DMS114 treated with DMSO at 0.1 percent for 48 hours (cell line): Measurements from ENCODE around the gene STN1.

Experiments used
- DNase-seq: peaks from one replicate; lab custom pipeline; 2025; ENCODE audit not compliant: unreplicated experiment; lab: John Stamatoyannopoulos, UW

STN1 gene

DNA sequence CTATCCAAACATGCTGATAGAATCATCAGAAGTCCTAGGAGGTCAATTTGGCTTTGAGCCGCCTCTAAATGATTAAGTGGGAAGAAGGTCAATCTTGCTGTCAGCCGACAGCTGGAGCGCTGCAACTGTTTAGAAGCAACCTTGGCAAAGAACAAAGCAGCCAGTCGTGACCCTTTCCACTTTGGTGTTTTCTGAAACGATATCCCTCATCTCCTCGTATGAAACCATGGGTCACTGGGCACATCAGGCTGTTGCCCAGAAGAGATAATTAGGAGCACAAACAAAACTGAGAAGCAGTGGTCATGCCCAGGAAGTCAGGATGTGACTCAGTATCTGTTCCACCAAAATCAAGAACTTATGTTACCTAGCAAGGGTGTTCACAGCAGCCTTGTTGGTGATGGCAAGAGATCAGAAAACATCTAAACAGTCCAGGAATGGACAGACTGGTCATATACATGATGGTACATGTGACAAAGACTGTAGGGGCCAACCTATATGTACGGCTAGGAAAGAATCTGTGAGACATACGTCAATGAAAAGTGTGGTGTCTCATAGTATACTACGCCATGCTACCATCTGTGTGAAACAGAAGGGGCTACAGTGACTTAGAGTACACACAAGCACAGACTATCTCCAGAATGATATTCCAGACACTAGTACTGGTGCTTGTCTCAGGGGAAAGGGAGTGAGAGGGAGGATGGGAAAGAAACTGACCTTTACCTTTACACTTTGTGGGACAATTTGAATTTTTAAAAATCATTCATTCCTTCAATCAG, 22.4 kb downstream of the STN1 start:
- DNase-seq: no peak

DNA sequence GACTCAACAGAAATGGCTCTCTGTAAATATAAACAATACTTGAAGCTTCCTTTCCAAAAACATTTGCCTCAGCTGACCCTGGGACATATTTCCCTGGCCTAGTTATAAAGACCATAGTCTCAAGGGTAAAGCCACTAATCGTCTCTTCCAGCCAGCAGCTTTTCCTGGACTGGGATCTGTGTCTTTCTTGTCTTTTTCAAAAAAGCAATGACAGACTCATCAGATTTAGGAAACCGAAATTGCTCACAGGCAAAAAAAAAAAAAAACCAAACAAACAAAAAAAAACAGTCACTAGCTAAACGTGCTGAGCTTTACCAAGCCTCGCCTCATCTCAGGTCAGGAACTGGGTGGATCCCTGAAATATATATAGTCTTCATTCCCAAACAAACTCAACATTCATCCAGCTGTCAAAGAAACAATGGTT, 23.5 kb downstream of the STN1 start:
- no peak for DNase-seq

DNA sequence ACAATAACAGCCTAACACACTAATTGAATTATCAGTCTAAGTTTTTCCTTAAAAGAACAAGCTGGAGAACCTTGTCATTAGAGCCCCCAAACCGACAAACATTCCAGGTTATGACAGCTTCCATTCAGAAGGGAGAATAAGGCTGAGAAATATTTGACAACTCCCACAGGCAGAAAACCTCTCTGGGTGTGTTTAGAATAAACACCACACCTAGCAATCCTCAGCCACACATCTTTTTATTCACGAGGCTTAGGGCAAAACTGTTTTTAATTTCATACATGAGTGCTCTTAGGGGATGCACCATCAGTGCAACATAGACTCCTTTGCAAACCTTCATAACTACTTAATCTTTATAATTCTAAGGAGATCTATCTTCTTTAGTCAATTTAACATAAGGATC, 24.2 kb downstream of the STN1 start:
- no peak for DNase-seq

DNA sequence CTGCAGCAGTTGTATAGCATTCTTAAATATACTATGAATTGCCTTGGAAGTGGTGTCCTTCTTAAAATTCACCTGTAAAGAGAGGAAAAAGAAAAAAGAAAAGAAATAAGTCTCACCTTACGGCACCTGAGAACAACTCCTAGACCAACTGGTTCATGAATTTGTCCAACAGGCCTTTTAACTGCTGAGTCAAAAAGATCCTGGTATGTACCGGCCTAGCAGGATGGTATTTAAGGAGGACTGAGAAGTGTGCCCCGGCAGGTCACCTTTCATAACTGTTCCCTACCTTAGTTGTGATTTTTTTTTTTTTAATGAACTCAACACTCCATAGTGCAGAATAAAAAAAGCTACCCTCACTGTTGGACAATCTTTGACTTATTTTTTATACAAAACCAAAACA, 25.8 kb downstream of the STN1 start:
- no peak for DNase-seq

DNA sequence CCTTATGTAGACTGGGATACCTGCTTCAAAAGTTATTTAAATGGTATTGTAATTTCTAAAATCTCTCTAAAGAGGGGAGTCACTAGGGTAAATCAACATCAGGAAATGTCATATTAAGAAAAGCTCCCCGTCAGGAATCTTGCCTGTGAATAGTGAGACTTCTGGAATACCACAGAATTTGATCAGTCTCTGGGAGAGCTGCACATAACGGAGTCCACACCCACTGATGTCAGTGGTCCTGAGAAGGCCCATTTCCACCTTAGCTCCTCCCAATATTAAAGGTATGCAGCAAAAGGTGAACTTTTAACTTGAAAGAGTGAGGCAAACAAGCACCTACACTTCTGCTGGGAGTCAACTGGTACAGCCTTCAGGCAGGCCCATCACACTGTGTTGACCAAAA, 27.3 kb downstream of the STN1 start:
- no peak for DNase-seq

DNA sequence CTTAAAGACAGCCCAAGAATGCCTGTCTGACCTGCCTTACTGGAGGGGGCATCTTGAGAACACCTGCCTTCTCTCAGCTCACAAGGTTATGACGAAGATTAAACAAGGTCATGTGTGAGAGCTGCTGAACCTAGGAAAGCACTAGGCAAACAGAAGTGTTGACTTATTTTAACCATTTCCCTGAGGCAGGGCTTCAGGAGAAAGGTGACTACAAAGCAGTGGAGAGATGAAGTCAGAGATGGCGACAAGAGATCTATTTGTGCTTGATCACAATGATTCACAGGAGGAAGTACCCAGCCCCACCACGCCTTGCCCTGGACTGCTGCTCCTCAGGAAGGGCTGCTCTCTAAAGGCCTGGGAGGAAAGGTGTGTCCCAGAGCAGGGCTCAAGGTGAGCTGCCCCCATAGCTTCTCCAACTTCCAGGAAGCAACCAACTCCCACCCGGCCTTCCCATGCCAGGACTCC, 27.8 kb downstream of the STN1 start:
- DNase-seq: no peak

DNA sequence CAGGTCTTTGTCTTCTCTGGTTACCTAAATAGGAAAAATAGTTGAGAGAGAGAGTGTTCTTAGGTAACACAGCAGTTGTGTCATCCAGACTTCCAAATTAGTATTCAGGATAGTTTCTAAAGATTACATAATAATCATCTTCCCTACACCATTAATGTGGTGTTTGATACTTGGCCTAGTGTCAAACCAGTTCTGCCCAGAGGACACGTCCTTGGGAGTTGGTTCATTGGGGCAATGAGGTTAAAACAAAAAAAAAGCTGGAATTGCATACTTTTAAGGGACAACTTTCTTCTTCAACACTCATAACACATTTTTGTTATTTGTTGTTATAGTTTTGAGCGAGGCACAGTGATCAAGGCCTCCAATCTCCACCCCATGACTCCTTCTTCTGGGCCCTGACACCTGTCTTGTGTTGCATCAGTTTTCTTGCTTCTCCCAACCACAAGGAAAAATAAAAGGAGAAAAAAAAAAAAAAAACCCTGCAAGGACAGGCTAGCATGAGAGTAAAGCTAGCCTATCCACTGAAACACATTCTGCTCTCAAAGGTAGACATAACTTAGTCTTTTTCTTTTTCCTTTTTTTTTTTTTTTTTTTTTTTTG, 28.8 kb downstream of the STN1 start:
- no peak for DNase-seq

DNA sequence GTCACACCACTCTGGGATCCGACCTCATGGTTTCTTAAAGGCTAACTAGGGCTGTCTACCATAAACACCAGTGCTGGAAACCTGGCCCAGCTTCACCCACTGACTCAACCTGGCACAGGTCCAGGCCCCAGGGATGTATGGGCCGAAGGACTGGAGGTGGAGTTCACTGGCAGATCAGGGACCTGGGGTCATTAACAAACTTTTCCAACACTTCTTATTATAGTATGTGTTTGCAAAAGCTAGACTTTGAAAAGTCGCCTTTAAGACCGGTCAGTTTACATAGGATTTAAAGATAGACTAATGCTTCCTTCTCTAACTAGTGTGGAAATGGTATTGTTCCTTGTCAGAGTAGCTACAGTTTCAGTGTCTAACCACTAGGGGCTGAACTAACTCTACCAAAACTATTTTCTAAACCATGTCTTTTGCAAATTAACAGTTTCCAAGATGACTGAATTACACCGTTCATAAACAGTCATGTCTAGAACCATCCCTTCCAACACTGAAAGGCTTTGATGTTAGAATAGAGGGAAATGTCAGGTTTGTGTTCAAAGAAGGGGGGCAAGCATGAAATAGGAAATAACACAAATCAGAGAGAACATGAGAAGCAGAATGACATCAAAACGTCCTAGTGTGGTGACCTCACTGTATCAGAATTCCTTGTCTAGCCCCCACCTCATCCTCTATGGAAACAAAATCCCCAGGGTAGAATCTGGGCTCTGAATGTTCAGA, 29.7 kb downstream of the STN1 start:
- peak; percentile 7 for DNase-seq

DNA sequence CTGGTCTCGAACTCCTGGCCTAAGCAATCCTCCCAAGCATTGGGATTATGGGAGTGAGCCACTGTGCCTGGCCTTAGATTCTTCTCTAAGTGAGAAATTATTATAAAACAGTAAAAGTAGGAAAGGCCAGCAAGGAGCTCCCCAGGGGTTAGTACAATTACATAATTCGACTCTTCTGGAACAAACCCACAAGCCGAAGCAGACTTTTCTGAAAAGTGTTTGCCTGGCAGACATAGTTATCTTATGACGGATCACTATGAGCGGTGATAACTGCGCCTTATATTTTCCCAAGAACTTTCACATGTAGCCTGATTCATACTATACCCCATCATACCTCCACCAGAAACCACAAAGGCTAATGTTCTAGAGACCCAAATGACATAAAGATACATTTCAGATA, 32.4 kb downstream of the STN1 start:
- no peak for DNase-seq

DNA sequence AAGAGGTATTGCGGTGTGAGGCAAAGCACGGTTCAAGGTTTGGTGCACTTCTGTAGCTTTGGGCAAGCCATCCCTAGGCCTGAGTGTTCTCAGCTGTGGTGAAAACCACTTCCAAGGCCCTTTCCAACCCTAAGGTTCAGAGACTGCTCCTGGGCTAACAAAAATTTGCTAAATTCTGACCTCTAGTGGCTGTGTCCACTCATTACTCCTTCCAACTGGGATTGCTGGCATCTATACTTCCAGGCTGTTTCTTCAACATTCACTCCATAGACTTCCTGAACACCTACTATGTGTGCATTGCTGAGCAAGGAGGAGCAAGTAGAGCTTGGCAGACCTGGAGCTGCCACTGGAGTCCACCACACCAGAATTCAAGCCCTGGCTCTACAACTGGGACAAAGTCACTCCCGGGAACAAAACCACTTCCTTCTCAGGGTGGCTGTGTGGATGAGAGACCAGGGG, 33.3 kb downstream of the STN1 start:
- DNase-seq: peak; percentile 64

DNA sequence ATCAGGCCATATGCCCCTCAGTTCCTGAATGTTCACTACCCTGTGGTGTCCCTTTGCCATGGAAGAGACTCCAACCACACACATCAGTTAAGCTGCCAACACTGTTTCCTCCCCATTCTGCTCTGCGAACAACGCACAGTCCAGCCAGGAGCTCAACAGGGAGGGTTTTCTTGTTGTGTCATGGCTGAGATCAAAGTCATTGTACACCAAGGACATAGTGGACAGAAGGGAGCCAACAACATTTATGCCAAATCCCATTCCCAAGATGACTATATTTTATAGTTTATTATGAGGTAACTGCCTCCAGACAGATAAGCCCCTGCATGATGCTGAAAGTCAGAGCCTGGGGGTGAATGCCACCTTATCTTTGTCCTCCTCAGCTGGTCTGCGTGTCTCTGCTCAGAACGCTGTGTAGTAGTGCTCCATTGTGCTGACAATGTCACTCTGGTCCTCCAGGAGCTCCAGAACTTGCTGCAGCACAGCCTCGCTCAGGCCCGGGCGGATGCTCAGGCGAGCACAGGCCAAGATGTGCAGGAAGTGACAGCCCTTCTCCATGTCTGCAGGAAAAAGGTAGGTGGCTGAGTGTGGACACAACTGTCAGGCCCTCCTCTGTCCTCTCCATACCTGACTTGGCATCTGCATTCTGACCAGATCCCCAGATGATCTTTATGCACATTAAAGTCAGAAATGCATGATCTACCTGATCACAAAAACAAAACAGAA, 35.5 kb downstream of the STN1 start:
- DNase-seq: no peak

DNA sequence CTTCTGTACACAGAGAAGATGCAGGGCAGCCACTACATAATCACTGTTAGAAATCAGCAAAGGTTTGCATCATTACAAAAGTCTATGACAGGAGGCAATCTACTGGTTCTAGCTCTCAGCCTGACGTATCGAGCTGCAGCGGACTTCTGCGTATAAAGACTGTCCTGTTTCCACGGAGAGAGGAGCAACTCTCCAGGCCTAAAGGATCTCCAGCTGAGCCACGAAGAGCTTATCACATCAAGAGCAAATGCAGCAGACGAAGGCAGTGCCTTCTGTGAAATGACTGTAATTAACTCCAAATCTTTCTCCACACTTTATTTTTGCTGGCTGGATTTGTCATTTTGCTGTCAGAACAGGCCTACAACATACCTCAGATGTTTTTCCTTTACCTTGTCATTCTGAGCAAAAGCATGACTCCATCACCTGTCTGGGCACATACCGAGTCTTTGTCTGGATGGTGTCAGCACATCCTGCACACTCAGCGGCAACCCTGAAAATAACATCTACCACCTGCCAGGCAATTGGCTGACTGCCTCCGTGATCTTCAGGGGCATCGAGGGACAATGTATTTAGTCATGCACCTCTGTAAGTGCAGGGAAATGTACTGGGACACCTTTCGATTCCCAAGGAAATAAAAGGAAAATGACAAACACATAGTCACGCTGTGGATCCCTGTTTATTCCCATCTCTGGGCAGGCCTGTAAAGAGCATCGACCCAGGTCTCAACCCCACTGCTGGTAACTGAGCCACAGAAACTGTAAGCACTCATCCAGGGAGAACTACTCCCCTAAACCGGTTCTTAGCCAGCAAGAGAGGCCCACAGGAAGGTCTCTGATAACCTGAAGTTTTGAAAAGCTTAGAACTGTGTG, 36.3 kb downstream of the STN1 start:
- no peak for DNase-seq

DNA sequence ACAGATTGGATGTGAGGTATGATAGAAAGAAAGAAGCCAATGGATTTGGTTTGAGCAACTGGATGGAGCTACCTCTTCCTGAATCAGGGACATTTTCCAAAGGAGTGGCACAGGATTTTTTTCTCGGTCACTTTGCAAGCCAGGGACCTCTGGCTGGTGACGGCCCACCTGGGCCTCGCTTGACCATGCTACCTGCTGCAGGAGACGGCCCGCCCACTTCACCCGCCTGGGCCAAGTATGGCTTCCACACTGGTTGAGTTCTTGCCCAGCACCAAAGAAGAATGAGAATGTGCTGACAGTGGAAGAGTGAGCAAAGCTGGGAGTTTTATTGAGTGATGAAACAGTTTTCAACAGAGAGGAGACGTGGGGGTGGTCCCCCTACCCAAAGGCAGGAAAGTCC, 38.2 kb downstream of the STN1 start:
- DNase-seq: no peak

DNA sequence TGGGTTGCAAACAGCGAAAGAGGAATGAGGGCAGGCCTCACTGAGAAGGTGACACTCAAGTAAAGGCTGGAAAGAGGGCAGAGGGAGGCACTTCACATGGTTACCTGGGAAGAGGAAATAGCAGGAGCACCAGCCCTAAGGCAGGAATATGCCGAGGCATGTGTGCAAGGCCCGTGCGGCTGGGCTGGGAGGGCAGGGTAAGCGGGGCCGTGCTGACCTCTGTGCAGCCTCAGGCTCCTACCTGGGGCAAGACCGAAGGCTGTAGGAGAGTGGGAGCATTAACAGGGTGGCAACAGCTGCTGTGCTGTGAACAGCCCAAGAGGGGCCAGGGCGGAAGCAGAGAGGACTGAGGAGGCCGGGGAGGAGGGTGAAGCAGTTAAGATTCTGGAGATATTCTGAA, 38.6 kb downstream of the STN1 start:
- no peak for DNase-seq

DNA sequence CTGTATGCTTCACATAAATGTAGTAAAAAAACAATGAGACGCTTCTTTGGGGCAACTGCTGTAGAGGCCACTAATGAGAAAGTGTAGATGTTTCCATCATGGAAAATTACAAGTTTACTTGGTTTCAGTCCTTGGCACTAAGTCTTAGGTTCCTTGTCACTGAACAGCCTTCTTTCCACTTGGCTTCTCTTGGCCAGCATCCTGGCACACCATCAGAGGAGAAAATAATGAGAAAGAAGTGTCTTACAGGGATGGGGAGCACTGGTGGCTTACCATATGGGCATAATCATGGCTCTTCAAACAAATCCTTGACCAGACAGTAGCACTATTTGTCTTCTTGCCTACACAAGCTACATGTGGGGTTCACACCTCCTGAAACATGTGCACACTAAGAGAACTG, 40.1 kb downstream of the STN1 start:
- no peak for DNase-seq

DNA sequence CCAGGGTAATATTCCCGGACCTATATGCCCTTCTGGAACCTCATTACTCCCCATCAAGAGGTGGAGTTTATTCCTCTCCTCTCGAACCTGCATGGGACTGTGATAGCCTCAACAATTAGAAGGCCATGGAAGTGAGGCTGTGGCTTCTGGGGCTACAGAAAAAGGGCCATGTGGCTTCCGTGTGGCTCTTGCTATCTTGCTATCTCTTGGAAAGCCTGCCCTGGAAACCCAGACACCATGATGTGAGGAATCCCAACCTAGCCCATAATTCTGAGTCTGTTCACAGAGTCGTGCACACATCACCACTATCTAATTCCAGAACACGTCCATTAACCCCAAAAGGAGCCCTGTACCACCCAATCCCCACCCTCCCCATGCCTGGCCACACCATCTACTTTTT, 41.8 kb downstream of the STN1 start:
- DNase-seq: no peak

DNA sequence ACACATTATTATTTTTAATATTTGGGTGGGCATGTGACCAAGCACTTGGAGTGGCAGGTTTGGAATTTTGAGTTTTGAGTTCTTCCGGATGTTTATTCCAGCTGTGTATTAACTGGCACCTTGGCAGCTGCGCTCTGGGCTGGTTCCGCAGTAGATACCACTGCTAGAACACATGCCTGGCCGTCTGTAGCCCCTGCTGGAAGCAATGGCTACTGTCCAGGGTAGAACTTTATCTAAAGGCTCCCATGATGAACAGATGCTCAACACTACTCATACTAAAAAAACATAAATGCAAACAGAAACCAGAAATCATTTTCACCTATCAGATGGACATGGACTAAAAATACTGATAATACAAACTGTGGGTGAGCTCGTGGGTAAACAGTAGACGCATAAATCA, 43.3 kb downstream of the STN1 start:
- DNase-seq: no peak

DNA sequence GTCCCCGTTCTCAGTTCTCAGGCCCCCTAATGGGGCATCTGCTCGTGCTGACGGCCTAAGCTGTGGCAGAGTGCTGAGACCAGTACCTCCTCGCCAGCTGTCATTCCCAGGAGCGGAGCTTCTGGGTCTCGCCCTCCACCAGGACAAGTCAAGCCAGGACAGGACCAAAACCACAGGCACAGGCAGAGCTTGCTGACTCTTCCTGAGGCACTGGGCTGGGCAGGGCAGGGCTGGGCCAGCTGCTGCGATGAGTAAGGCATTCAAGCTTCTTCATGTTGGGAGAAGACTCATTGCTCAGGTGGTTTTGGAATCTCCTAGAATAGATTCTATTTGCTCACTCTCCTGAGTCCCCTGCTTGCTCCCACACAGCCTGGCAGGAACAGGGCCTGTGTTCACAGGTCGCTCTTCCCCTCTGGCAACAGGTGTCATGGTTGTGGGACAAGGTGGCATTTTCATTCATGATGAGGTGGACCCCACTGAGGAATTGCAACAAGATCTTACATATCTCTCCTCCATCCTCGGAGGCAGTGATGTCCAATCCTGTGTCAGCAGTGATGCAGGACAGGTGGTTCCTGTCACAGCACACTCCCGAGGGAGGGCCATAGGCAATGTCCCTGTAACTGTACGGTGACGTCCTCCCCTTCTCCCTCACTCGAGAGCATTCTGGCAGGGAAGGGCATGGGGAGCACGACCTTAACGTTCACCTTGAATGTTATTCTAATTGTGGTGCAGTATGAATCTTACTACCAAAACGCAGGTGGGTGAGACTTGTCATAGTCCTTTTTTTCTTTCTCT, 45.6 kb downstream of the STN1 start:
- no peak for DNase-seq

DNA sequence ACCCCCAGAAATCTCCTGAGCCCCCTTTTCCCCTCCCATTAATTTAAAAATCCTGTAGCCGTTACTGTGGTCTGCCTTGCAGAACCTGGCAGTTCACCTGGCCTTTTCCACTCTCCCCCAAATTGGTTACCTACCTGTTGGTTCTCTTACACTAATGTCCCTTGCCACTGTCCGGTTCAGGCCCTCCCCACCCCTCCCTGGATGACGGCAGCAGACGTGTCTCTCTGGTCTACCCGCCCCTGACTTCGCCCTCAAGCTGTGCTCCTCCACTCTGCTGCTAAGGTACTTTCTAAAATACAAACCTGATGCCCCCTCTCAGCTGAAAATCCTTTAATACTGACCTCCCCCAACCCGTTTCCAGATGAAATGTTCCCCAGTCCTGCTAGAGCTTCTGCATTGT, 47.0 kb downstream of the STN1 start:
- no peak for DNase-seq

DNA sequence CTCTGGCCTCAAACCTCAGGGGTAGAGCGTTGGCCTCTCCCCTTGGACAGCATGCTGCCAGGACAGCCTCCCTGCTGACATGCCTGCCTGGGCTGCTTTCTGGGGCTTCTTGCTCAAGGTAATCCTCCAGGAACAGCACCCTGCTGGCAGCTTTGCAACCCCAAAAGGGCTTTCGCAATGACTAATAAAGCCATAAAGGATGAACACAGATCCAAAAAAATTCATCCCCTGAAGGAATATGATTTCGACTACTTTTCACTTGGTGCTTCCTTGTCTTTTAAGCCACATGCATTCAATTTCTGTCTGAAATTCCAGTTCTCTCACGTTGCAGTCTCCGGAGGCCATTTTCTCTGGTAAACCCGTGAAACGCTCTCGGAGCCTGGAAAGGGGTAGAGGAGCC, 47.5 kb downstream of the STN1 start:
- DNase-seq: no peak
